Trophoblast cell (in vitro differentiated cells and primary cell): ENCODE data around the gene RALA.

Experiments
- DNase-seq, 2 donors: peaks; one replicate each; pipeline ENCODE4 v3.0.0-alpha.2; 2016
- H2AFZ ChIP-seq: 2 replicates; pipeline ENCODE4 v1.6.1; 2013; ENCODE audit warnings: low read length, moderate library complexity, mild to moderate bottlenecking; ENCODE audit not compliant: insufficient read depth, poor library complexity
- H2AK5ac ChIP-seq: 2 replicates; pipeline ENCODE4 v1.6.1; 2013; ENCODE audit warnings: mild to moderate bottlenecking, low read length
- H2BK120ac ChIP-seq: 2 replicates; pipeline ENCODE4 v1.6.1; 2013; ENCODE audit warnings: low read length, mild to moderate bottlenecking, moderate library complexity; ENCODE audit not compliant: insufficient read depth, poor library complexity
- H2BK12ac ChIP-seq: 2 replicates; pipeline ENCODE4 v1.6.1; 2013; ENCODE audit warnings: mild to moderate bottlenecking, low read length, moderate library complexity
- H2BK5ac ChIP-seq: 2 replicates; pipeline ENCODE4 v1.6.1; 2013; ENCODE audit warnings: low read length, low read depth, moderate library complexity, mild to moderate bottlenecking; ENCODE audit not compliant: poor library complexity
- H3K14ac ChIP-seq: 2 replicates; pipeline ENCODE4 v1.6.1; 2013; ENCODE audit warnings: mild to moderate bottlenecking, low read length
- H3K18ac ChIP-seq: 2 replicates; pipeline ENCODE4 v1.6.1; 2013; ENCODE audit warnings: mild to moderate bottlenecking, low read length
- H3K23ac ChIP-seq: 2 replicates; pipeline ENCODE4 v1.6.1; 2013; ENCODE audit warnings: low read length
- H3K27ac ChIP-seq: 2 replicates; pipeline ENCODE4 v1.5.1; 2013; ENCODE audit warnings: low read depth, mild to moderate bottlenecking, inconsistent platforms, low read length, moderate library complexity
- H3K27me3 ChIP-seq: 2 replicates; pipeline ENCODE4 v1.6.1; 2013; ENCODE audit warnings: inconsistent platforms, mild to moderate bottlenecking, low read length, moderate library complexity; ENCODE audit not compliant: insufficient read depth
- H3K36me3 ChIP-seq, 2 experiments: 1 replicate in 1 of 2; 2 replicates in 1 of 2; pipeline ENCODE4 v1.6.1; 2013; ENCODE audit warnings: low read length in 2 of 2, mild to moderate bottlenecking in 2 of 2, moderate library complexity in 1 of 2; ENCODE audit not compliant: insufficient read depth in 2 of 2, control insufficient read depth in 1 of 2
- H3K4ac ChIP-seq: 2 replicates; pipeline ENCODE4 v1.6.1; 2013; ENCODE audit warnings: low read depth, mild to moderate bottlenecking, low read length, moderate library complexity
- H3K4me1 ChIP-seq, 2 experiments: 1 replicate in 1 of 2; 2 replicates in 1 of 2; pipeline ENCODE4 v1.6.1; 2013; ENCODE audit warnings: low read length in 2 of 2, mild to moderate bottlenecking in 2 of 2, moderate library complexity in 1 of 2; ENCODE audit not compliant: insufficient read depth in 2 of 2, control insufficient read depth in 1 of 2
- H3K4me2 ChIP-seq: 2 replicates; pipeline ENCODE4 v1.6.1; 2013; ENCODE audit warnings: inconsistent platforms, mild to moderate bottlenecking, low read length, moderate library complexity
- H3K4me3 ChIP-seq: 2 replicates; pipeline ENCODE4 v1.5.1; 2013; ENCODE audit warnings: mild to moderate bottlenecking, low read depth, low read length, inconsistent platforms
- H3K79me1 ChIP-seq: one replicate; pipeline ENCODE4 v1.6.1; 2013; ENCODE audit warnings: low read length
- H3K79me2 ChIP-seq: 2 replicates; pipeline ENCODE4 v1.6.1; 2013; ENCODE audit warnings: low read length, mild to moderate bottlenecking; ENCODE audit not compliant: control insufficient read depth, insufficient read depth, poor library complexity
- H3K9ac ChIP-seq: 2 replicates; pipeline ENCODE4 v1.6.1; 2013; ENCODE audit warnings: mild to moderate bottlenecking, low read length
- H3K9me3 ChIP-seq: 2 replicates; pipeline ENCODE4 v1.6.1; 2013; ENCODE audit warnings: low read depth, mild to moderate bottlenecking, control low read depth, inconsistent platforms, low read length; ENCODE audit not compliant: insufficient read depth
- H4K12ac ChIP-seq: 2 replicates; pipeline ENCODE4 v1.6.1; 2013; ENCODE audit warnings: low read depth, mild to moderate bottlenecking, low read length, moderate library complexity
- H4K8ac ChIP-seq: 2 replicates; pipeline ENCODE4 v1.6.1; 2013; ENCODE audit warnings: low read depth, mild to moderate bottlenecking, low read length, moderate library complexity
- H4K91ac ChIP-seq: one replicate; pipeline ENCODE4 v1.6.1; 2013; ENCODE audit warnings: low read depth, mild to moderate bottlenecking, low read length, moderate library complexity
- WGBS: extraction: QIAGEN DNeasy Blood & Tissue Kit; methylation state at CpG from one replicate; pipeline ENCODE4 v1.1.7; 2013; ENCODE audit warnings: missing lambda C conversion rate; ENCODE audit not compliant: insufficient read length, insufficient coverage; ENCODE audit errors: extremely low coverage; 5-methylcytosine and 5-hydroxymethylcytosine counted together

Gene RALA

DNA sequence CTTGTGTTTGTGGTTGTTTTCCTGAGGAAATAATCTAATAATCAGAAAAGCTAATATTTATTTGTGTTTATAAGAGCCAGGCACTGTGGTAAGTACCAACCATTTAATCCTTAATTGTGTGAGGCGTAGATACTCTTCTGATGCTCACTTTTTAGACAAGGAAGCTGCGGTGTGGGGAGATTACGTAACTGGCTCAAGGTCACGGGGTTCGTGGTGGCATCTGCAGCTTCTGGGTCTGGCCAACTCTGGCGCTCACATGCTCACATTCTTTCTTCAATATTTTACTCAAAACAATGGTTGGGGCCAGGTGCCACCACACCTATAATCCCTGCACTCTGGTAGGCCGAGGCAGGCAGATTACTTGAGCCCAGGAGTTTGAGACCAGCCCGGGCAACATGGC lies 77.6 kb downstream of the RALA start:
- Histone ChIP-seq H3K4me1 (peaks cover 0 to 2% of the 10 kb centered on the region in 2 experiments), H2AK5ac (no peak overlapping the region), H2BK12ac (no peak overlapping the region), H2BK5ac (no peak overlapping the region), H3K9ac (no peak overlapping the region), H3K14ac (no peak overlapping the region), H3K4me3 (no peak overlapping the region), H2AFZ (no peak overlapping the region), H4K8ac (no peak overlapping the region), H3K79me2 (no peaks in the 10 kb centered on the region), H3K36me3 (peaks cover 6 to 17% of the 10 kb centered on the region in 2 experiments), H3K4ac (no peak overlapping the region), H3K4me2 (no peak overlapping the region), H3K27me3 (no peaks in the 10 kb centered on the region), H4K12ac (no peak overlapping the region), H3K23ac (no peak overlapping the region), H4K91ac (no peak overlapping the region), H2BK120ac (no peak overlapping the region), H3K27ac (no peak overlapping the region), H3K18ac (no peak overlapping the region), H3K79me1 (no peaks in the 10 kb centered on the region), H3K9me3 (no peaks in the 10 kb centered on the region)
- no CpG with 5 or more reads among the region's 8 CpGs for WGBS
- peak in 1 of 2 donors; percentile 17 for DNase-seq

GRCh38 chr7:39702133-39702532 lies 78.8 kb downstream of the RALA start:
- H2BK5ac ChIP-seq, result no peak overlapping the region
- H3K14ac ChIP-seq, result no peak overlapping the region
- no peak overlapping the region for H2BK12ac ChIP-seq
- H3K18ac ChIP-seq, result no peak overlapping the region
- no peak overlapping the region for H3K27ac ChIP-seq
- H2AFZ ChIP-seq, result no peak overlapping the region
- H3K4me1 ChIP-seq, result no peaks in the 10 kb centered on the region
- DNase-seq, result no peak
- H3K79me1 ChIP-seq, result no peaks in the 10 kb centered on the region
- H3K9me3 ChIP-seq, result no peaks in the 10 kb centered on the region
- no peak overlapping the region for H3K4ac ChIP-seq
- no peak overlapping the region for H2BK120ac ChIP-seq
- H3K9ac ChIP-seq, result no peak overlapping the region
- no peak overlapping the region for H3K4me3 ChIP-seq
- no peak overlapping the region for H3K23ac ChIP-seq
- WGBS, result no CpG with 5 or more reads among the region's 4 CpGs
- no peak overlapping the region for H2AK5ac ChIP-seq
- peaks cover 6 to 16% of the 10 kb centered on the region in 2 experiments for H3K36me3 ChIP-seq
- H3K4me2 ChIP-seq, result no peak overlapping the region
- H3K79me2 ChIP-seq, result no peaks in the 10 kb centered on the region
- no peak overlapping the region for H4K91ac ChIP-seq
- no peak overlapping the region for H4K8ac ChIP-seq
- no peak overlapping the region for H4K12ac ChIP-seq
- H3K27me3 ChIP-seq, result no peaks in the 10 kb centered on the region

GRCh38 chr7:39703144-39703543 lies 79.8 kb downstream of the RALA start:
- Histone ChIP-seq H2BK120ac (no peak overlapping the region), H3K14ac (no peak overlapping the region), H4K8ac (no peak overlapping the region), H3K36me3 (peaks cover 6 to 10% of the 10 kb centered on the region in 2 experiments), H3K23ac (no peak overlapping the region), H2BK5ac (no peak overlapping the region), H3K9ac (no peak overlapping the region), H2BK12ac (no peak overlapping the region), H2AFZ (no peak overlapping the region), H3K79me1 (no peaks in the 10 kb centered on the region), H3K79me2 (no peaks in the 10 kb centered on the region), H4K91ac (no peak overlapping the region), H2AK5ac (no peak overlapping the region), H3K4me2 (no peak overlapping the region), H3K18ac (no peak overlapping the region), H3K4me3 (no peak overlapping the region), H3K9me3 (no peaks in the 10 kb centered on the region), H3K4ac (no peak overlapping the region), H3K4me1 (no peaks in the 10 kb centered on the region), H3K27me3 (no peaks in the 10 kb centered on the region), H4K12ac (no peak overlapping the region), H3K27ac (no peak overlapping the region)
- DNase-seq, result no peak
- WGBS, result no CpG with 5 or more reads among the region's 5 CpGs

DNA sequence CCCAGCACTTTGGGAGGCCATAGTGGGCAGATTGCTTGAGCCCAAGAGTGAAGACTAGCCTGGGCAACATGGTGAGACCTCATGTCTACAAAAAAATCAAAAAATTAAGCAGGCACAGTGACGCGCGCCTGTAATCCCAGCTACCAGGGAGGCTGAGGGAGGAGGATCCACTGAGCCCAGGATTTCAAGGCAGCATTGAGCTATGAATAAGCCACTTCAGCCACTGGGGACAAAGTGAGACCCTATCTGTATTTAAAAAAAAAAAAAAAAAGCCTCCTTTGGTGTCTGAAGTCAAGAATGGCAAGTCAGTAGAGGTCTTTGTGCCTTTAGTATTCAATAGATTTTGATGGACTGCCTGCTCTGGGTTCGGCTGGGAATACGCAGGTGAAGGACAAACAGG lies 85.7 kb downstream of the RALA start:
- H3K36me3 ChIP-seq, result peaks cover 1% of the 10 kb centered on the region in 2 experiments
- H4K12ac ChIP-seq, result no peak overlapping the region
- H3K79me2 ChIP-seq, result no peaks in the 10 kb centered on the region
- no peak overlapping the region for H2AFZ ChIP-seq
- no peaks in the 10 kb centered on the region for H3K79me1 ChIP-seq
- H2BK120ac ChIP-seq, result no peak overlapping the region
- no peak overlapping the region for H2BK12ac ChIP-seq
- no peaks in the 10 kb centered on the region for H3K27me3 ChIP-seq
- H3K23ac ChIP-seq, result no peak overlapping the region
- no peak overlapping the region for H3K4me2 ChIP-seq
- DNase-seq, result no peak
- H3K4ac ChIP-seq, result no peak overlapping the region
- H3K18ac ChIP-seq, result no peak overlapping the region
- no peak overlapping the region for H4K8ac ChIP-seq
- no peaks in the 10 kb centered on the region for H3K4me1 ChIP-seq
- no peak overlapping the region for H3K9ac ChIP-seq
- no peak overlapping the region for H4K91ac ChIP-seq
- H3K9me3 ChIP-seq, result peaks cover 1% of the 10 kb centered on the region
- WGBS, result no CpG with 5 or more reads among the region's 5 CpGs
- no peak overlapping the region for H3K14ac ChIP-seq
- H3K4me3 ChIP-seq, result no peak overlapping the region
- H3K27ac ChIP-seq, result no peak overlapping the region
- H2BK5ac ChIP-seq, result no peak overlapping the region
- no peak overlapping the region for H2AK5ac ChIP-seq
